Karpas-422 (cell line): ENCODE results near the gene GAS2L1. TPM values are rescaled to one million over a fixed set of nuclear protein-coding genes. Genes with fewer than 3 reads are reported as not detected.

Source experiments
- DNase-seq: peaks from one replicate; pipeline ENCODE4 v3.0.0-alpha.2; 2015
- H2AFZ ChIP-seq: fragments of 200-600 bp; sonication (generic); 2 replicates; pipeline ENCODE4 v1.6.1; 2014; ENCODE audit warnings: antibody characterized with exemption, low read length, mixed read lengths
- H3K27ac ChIP-seq: fragments of 200-600 bp; sonication (generic); 2 replicates; pipeline ENCODE4 v1.5.1; 2014; ENCODE audit warnings: mild to moderate bottlenecking, low read length, moderate library complexity
- H3K27me3 ChIP-seq: fragments of 200-600 bp; sonication (generic); 2 replicates; pipeline ENCODE4 v1.6.1; 2014; ENCODE audit warnings: low read length, mixed read lengths
- H3K36me3 ChIP-seq: fragments of 200-600 bp; sonication (generic); 2 replicates; pipeline ENCODE4 v1.6.1; 2014; ENCODE audit warnings: low read length, mixed read lengths; ENCODE audit not compliant: insufficient read depth
- H3K4me1 ChIP-seq: fragments of 200-600 bp; sonication (generic); 2 replicates; pipeline ENCODE4 v1.6.1; 2014; ENCODE audit warnings: mild to moderate bottlenecking, low read length, mixed read lengths
- H3K4me2 ChIP-seq: fragments of 200-600 bp; sonication (generic); 2 replicates; pipeline ENCODE4 v1.6.1; 2014; ENCODE audit warnings: low read length, low read depth, mild to moderate bottlenecking; ENCODE audit not compliant: poor library complexity, severe bottlenecking
- H3K4me3 ChIP-seq: fragments of 200-600 bp; sonication (generic); 2 replicates; pipeline ENCODE4 v1.5.1; 2014; ENCODE audit warnings: mild to moderate bottlenecking, antibody characterized with exemption, low read length, mixed read lengths
- H3K79me2 ChIP-seq: fragments of 200-600 bp; sonication (generic); 2 replicates; pipeline ENCODE4 v1.6.1; 2014; ENCODE audit warnings: mild to moderate bottlenecking, low read length, mixed read lengths
- H3K9ac ChIP-seq: fragments of 200-600 bp; sonication (generic); 2 replicates; pipeline ENCODE4 v1.6.0; 2014; ENCODE audit warnings: low read length
- H3K9me2 ChIP-seq: fragments of 200-600 bp; sonication (generic), shearing (Covaris generic); replicated peaks from 2 replicates; pipeline ENCODE4 v1.6.0; 2014; ENCODE audit warnings: mild to moderate bottlenecking, low read length, moderate library complexity; ENCODE audit not compliant: insufficient read depth
- H3K9me3 ChIP-seq: fragments of 300-700, 200-600 bp; sonication (generic); 2 replicates; pipeline ENCODE4 v1.6.1; 2014; ENCODE audit warnings: low read length, mixed read lengths
- H4K20me1 ChIP-seq: fragments of 200-600 bp; sonication (generic); 2 replicates; pipeline ENCODE4 v1.6.1; 2014; ENCODE audit warnings: mild to moderate bottlenecking, antibody characterized with exemption, low read length, low read depth; ENCODE audit not compliant: insufficient read depth
- total RNA-seq: library from RNA; depleted of rRNA; stranded (reverse); fragments of >200 nt; shearing (Covaris generic); gene quantifications from 2 replicates; pipeline ENCODE4 v1.2.3, GENCODE V29; 2014; ENCODE audit warnings: low replicate concordance; rRNA removed

Gene GAS2L1
- total RNA-seq = not detected in 2 replicates

- H3K4me1 ChIP-seq = peaks cover 6% of the 10 kb centered on the region; the same call in 1 of the 2 replicates
- H2AFZ ChIP-seq = no peak within 1 kb of the TSS
- H3K9me3 ChIP-seq = no peaks in the 10 kb centered on the region
- no peaks in the 10 kb centered on the region for H3K36me3 ChIP-seq
- no peak within 1 kb of the TSS for H3K4me3 ChIP-seq
- no peak within 1 kb of the TSS for H3K4me2 ChIP-seq
- H3K9ac ChIP-seq = no peak within 1 kb of the TSS
- no peaks in the 10 kb centered on the region for H3K27me3 ChIP-seq
- no peak within 1 kb of the TSS for H3K27ac ChIP-seq
- no peaks in the 10 kb centered on the region for H3K79me2 ChIP-seq
- H3K9me2 ChIP-seq = no peaks in the 10 kb centered on the region
- DNase-seq = peak; percentile 65
- no peaks in the 10 kb centered on the region for H4K20me1 ChIP-seq
Observed at GRCh38 chr22:29306175-29306834, at the start of gene GAS2L1. Gene GAS2L1 (plus strand): TSS chr22:29306650. CDS start chr22:29308106, 1,456 bp downstream.

- no peak overlapping the region for H2AFZ ChIP-seq
- H4K20me1 ChIP-seq = no peaks in the 10 kb centered on the region
Observed at GRCh38 chr22:29257751-29258181, 48.7 kb upstream of the GAS2L1 start.

DNA sequence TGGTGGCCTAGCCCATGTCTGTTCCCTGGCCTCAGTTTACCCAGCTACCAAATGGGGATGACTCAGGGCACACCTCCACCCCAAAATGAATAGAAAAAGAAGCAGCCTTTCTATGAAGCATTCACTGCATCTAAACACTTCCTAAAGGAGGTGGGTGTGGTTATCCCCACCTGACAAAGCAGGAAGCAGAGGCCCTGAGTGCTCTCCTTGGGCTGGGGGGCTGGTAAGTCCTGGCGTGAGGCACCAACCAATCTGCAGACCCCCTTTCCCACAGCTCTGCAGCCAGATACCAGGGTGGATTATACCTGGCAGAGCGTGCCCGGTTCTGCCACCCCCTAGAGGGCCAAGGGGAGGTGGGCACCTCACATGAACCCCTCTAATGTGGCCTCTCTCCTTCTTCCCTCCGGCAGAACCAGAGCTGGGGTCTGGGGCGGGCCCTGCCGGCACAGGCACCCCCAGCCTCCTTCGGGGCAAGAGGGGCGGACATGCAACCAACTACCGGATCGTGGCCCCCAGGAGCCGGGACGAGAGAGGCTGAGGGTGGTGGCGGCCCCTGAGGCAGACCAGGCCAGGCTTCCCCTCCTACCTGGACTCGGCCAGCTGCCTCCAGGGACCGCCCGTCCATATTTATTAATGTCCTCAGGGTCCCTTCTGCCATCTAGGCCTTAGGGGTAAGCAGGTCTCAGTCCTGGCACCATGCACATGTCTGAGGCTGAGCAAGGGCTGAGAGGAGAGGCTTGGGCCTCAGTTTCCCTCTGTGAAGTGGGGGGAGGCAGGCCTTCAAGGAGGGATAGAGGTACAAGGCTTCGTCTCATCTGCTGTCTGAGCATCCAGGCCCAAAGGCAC lies 47.8 kb upstream of the GAS2L1 start:
- Histone ChIP-seq H3K79me2 (no peaks in the 10 kb centered on the region), H3K27ac (no peak overlapping the region), H3K36me3 (no peaks in the 10 kb centered on the region), H3K27me3 (no peaks in the 10 kb centered on the region), H3K9ac (no peak overlapping the region), H3K9me2 (no peaks in the 10 kb centered on the region), H3K4me2 (no peak overlapping the region), H4K20me1 (no peaks in the 10 kb centered on the region), H2AFZ (no peak overlapping the region), H3K4me3 (no peak overlapping the region), H3K9me3 (no peaks in the 10 kb centered on the region), H3K4me1 (no peaks in the 10 kb centered on the region)
- DNase-seq = no peak

More at GRCh38 chr22:29257751-29258181, 48.7 kb upstream of the GAS2L1 start:
- no peak for DNase-seq
- Histone ChIP-seq H3K27ac (no peak overlapping the region), H3K9me3 (no peaks in the 10 kb centered on the region), H3K36me3 (no peaks in the 10 kb centered on the region), H3K79me2 (no peaks in the 10 kb centered on the region), H3K9me2 (no peaks in the 10 kb centered on the region), H3K9ac (no peak overlapping the region), H3K4me2 (no peak overlapping the region), H3K27me3 (no peaks in the 10 kb centered on the region), H3K4me3 (no peak overlapping the region), H3K4me1 (no peaks in the 10 kb centered on the region)

DNA sequence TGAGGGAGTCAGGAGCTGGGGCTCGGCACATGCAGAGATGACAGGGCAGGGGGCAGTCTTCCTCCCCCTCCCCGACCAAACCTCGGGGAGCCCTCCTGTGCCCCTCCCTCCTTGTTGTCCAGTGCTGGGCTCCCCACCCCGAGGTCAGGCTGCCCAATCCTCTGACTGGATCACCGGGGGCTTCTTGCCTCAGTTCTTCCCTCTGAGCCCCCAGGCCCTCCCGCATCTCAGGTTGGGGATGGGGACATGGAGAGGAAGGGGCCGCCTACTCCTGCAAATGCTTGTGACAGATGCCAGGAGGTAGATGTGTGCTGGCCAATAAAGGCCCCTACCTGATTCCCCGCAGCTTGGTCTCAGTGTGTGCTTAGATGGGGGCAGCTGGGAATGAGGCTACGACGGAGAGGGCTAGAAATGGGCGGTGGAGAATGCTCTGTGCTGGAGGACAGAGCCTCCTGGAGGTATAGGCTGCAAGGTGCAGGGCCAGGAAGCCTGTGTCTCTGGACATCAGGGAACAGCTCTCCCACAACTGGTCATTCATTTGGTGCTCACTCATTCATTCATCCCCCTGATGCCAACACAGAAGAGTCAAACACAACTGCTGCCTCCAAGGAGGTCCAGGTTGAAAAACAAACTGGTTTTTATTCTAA lies 47.1 kb upstream of the GAS2L1 start:
- H3K4me1 ChIP-seq = no peaks in the 10 kb centered on the region
- no peak for DNase-seq
- no peaks in the 10 kb centered on the region for H3K9me3 ChIP-seq
- no peak overlapping the region for H3K4me3 ChIP-seq
- no peaks in the 10 kb centered on the region for H4K20me1 ChIP-seq
- no peaks in the 10 kb centered on the region for H3K79me2 ChIP-seq
- no peaks in the 10 kb centered on the region for H3K9me2 ChIP-seq
- no peak overlapping the region for H3K9ac ChIP-seq
- no peak overlapping the region for H3K4me2 ChIP-seq
- peaks cover 2% of the 10 kb centered on the region; the same call in 1 of the 2 replicates for H3K36me3 ChIP-seq
- no peak overlapping the region for H3K27ac ChIP-seq
- H3K27me3 ChIP-seq = no peaks in the 10 kb centered on the region
- no peak overlapping the region for H2AFZ ChIP-seq

- Histone ChIP-seq H3K4me3 (no peak overlapping the region), H4K20me1 (no peaks in the 10 kb centered on the region), H3K9me2 (no peaks in the 10 kb centered on the region)
Observed at GRCh38 chr22:29260031-29260560, 46.4 kb upstream of the GAS2L1 start.

DNA sequence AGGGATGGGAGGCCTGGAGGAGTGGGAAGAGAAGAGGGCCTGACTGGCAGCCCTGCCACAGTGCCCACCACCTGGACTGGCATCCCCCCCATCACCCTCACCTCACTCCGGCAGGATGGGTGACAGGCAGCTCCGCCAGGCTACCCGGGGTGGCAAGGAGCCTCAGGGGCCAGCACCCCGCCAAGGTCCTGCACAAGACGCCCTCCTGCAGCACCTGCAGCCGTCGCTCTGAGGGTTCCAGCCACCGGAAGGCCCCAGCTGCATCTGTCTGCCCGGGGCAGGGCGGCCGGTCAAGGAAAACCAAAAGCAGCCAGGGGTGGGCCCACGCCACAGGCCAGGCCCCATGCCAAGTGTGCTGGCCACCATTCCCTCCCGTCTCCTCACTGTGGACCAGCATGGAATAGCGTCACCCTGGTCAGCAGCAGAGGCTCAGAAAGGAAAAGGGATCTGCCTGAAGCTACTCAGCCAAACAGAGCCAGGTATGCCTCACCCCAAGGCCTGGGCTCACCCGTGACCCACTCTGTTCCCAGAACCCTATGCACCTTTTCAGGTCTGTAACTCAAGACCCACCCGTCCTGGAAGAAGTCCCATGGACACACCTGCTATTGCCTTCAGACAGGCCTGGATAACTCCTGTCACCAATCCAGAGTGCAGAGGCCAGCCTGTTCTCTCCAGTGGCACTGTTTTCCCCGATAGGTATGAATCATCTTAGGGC lies 45.7 kb upstream of the GAS2L1 start:
- Histone ChIP-seq H4K20me1 (no peaks in the 10 kb centered on the region), H3K79me2 (no peaks in the 10 kb centered on the region), H3K4me1 (no peaks in the 10 kb centered on the region), H3K27ac (no peak overlapping the region), H2AFZ (no peak overlapping the region), H3K4me3 (no peak overlapping the region), H3K9me3 (no peaks in the 10 kb centered on the region), H3K36me3 (peaks cover 9% of the 10 kb centered on the region; the same call in 1 of the 2 replicates), H3K4me2 (no peak overlapping the region), H3K27me3 (no peaks in the 10 kb centered on the region), H3K9me2 (no peaks in the 10 kb centered on the region), H3K9ac (no peak overlapping the region)
- DNase-seq = no peak

More at GRCh38 chr22:29260031-29260560, 46.4 kb upstream of the GAS2L1 start:
- no peak overlapping the region for H3K4me2 ChIP-seq
- H3K9me3 ChIP-seq = no peaks in the 10 kb centered on the region
- H3K4me1 ChIP-seq = no peaks in the 10 kb centered on the region
- H2AFZ ChIP-seq = no peak overlapping the region
- H3K36me3 ChIP-seq = peaks cover 4% of the 10 kb centered on the region; the same call in 1 of the 2 replicates
- H3K27ac ChIP-seq = no peak overlapping the region
- H3K79me2 ChIP-seq = no peaks in the 10 kb centered on the region
- DNase-seq = no peak
- no peaks in the 10 kb centered on the region for H3K27me3 ChIP-seq
- H3K9ac ChIP-seq = no peak overlapping the region

DNA sequence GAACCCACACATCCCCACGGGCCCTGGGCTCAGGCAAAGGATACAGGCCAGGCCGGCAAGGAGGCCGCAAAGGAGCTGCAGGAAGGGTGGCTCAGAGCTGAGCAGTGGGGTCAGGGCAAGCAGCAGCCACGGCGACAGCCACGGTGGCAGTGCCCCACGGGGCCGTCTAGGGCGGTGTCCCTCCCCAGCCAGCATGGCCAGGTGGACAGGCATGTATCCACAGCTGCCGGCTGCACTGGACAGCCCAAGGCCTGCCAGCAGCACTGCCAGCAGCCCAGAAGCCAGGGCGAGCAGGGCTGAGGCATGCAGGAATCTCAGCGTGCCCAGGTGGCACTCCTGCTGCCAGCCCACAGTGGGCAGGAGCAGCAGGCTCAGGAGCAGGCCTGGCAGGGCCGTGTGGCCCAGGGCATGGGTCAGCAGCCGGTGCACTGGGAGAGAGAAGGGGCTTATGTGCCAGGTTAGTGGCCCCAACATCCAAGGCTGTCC lies 42.6 kb upstream of the GAS2L1 start:
- H3K4me1 ChIP-seq = peaks cover 11% of the 10 kb centered on the region
- H3K4me3 ChIP-seq = no peak overlapping the region
- H3K27ac ChIP-seq = no peak overlapping the region
- no peaks in the 10 kb centered on the region; the same call in 1 of the 2 replicates for H4K20me1 ChIP-seq
- DNase-seq = no peak
- peaks cover 29% of the 10 kb centered on the region for H3K79me2 ChIP-seq
- H3K9ac ChIP-seq = no peak overlapping the region
- H3K4me2 ChIP-seq = no peak overlapping the region
- H3K27me3 ChIP-seq = no peaks in the 10 kb centered on the region
- peaks cover 9% of the 10 kb centered on the region; the same call in 1 of the 2 replicates for H3K36me3 ChIP-seq
- H2AFZ ChIP-seq = no peak overlapping the region
- no peaks in the 10 kb centered on the region for H3K9me3 ChIP-seq
- H3K9me2 ChIP-seq = no peaks in the 10 kb centered on the region
